Neural progenitor cell (in vitro differentiated cells): ENCODE measurements around the gene GMDS.

Experiments used
- EZH2 ChIP-seq: fragments of 200-600 bp; sonication (generic); IDR thresholded peaks from 2 replicates; pipeline ENCODE4 v1.6.1; 2017; ENCODE audit warnings: antibody characterized with exemption, mild to moderate bottlenecking, moderate library complexity
- EZH2phosphoT487 ChIP-seq: fragments of 200-600 bp; sonication (generic); IDR thresholded peaks from 2 replicates; pipeline ENCODE4 v1.6.1; 2017; ENCODE audit warnings: antibody characterized with exemption
- TF ChIP-seq, protein P1 (sequence below): fragments of 200-600 bp; sonication (generic); IDR thresholded peaks from 2 replicates; pipeline ENCODE4 v1.5.1; 2017; ENCODE audit warnings: antibody characterized with exemption, mild to moderate bottlenecking

DNA sequence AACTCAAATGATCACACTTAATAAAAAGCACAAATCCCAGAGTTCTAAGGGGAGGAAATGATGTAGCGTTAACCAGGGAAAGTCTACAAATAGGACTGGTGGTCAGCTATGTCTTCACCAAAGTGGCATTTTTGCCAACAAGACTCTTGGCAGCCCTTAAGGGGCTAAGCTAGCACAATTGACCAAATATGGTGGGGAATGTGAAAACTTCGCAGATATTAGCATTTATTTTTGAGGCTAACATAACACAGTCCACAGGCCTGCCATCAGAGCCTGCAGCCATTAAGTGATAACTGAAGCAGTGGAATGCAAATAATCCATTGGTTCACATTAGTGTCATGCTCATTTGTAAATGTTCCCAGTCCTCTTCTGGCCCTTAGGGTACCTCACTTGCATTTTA, 361.1 kb downstream of the GMDS start:
- TF ChIP-seq, protein P1, sequence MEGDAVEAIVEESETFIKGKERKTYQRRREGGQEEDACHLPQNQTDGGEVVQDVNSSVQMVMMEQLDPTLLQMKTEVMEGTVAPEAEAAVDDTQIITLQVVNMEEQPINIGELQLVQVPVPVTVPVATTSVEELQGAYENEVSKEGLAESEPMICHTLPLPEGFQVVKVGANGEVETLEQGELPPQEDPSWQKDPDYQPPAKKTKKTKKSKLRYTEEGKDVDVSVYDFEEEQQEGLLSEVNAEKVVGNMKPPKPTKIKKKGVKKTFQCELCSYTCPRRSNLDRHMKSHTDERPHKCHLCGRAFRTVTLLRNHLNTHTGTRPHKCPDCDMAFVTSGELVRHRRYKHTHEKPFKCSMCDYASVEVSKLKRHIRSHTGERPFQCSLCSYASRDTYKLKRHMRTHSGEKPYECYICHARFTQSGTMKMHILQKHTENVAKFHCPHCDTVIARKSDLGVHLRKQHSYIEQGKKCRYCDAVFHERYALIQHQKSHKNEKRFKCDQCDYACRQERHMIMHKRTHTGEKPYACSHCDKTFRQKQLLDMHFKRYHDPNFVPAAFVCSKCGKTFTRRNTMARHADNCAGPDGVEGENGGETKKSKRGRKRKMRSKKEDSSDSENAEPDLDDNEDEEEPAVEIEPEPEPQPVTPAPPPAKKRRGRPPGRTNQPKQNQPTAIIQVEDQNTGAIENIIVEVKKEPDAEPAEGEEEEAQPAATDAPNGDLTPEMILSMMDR: no peak
- no peak for TF ChIP-seq EZH2
- TF ChIP-seq EZH2phosphoT487: no peak
